ENCODE measurements around the gene PSG5. TPM values are rescaled to one million over a fixed set of nuclear protein-coding genes. Genes with fewer than 3 reads are reported as not detected.

Gene PSG5
- not detected in 2 replicates for total RNA-seq

GRCh38 chr19:43186311-43186935, at the start of gene PSG5:
Gene PSG5, minus strand, starts transcription at chr19:43186536. Its CDS starts 131 bp downstream, at chr19:43186405.

DNA sequence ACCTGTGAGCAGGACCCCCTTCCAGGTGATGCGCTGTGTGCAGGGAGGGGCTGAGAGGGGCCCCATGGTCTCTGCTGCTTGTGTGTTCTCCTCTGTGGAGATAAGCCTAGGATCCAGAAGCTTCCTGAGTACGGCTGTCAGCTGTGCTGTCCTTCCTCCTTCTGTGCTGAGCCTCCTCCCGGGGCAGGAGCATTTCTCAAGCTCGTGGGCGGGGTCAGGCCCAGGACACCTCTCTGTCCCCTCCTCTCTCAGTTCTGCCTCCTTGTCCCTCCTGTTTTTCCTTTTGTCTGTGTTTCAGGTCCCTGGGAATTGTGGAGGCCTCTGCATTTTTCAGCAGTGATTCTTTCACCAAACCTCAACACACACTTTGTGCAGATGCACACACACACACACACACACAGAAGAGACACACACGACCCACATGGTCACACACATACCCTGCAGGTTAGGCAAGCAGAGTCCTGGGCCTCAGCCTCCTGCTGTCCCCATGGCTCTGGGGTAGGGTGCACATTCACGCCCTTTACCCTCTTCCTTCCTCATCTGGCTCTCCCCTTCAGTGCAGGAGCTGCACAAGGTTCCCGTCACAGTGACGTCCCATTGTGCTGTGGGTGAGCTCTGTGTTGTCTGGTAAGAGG, 19.3 kb upstream of the PSG5 start, which contains the start of gene PSG4:
Gene PSG4 (minus strand): TSS at position 168 of the 635 bp plus-strand sequence. CDS start 102 bp downstream, at position 66.

Other genes with a start within 250 kb of the PSG5 start
- gene PSG7, start 249.3 kb downstream of the PSG5 start, total RNA-seq = not detected in 2 replicates
- not detected in 2 replicates for gene PSG11, start 160.1 kb downstream of the PSG5 start, total RNA-seq
- not detected in 2 replicates for gene PSG2, start 103.8 kb downstream of the PSG5 start, total RNA-seq
- 0.12 TPM in 1 of 2 replicates, not detected in the other for gene PSG4, start 19.1 kb upstream of the PSG5 start, total RNA-seq
- not detected in 2 replicates for gene PSG9, start 83.0 kb upstream of the PSG5 start, total RNA-seq
- gene CD177, start 167.2 kb upstream of the PSG5 start, total RNA-seq = not detected in 2 replicates
- not detected in 2 replicates for gene TEX101, start 228.4 kb upstream of the PSG5 start, total RNA-seq